ENCODE data around the gene SCNN1A. TPM values are rescaled to one million over a fixed set of nuclear protein-coding genes. Genes with fewer than 3 reads are reported as not detected.

SCNN1A gene
- total RNA-seq, 1 experiment from 2014 or later = 111 TPM

- Histone ChIP-seq H3K18ac (ENCODE audit: insufficient read length, low read depth, low read length) (peak overlapping the region; percentile 80), H3K14ac (ENCODE audit: insufficient read depth, low read length) (peak overlapping the region; percentile 86), H2BK20ac (ENCODE audit: low read depth, low read length, poor library complexity, severe bottlenecking) (no peak overlapping the region), H3K4ac (ENCODE audit: low read depth, low read length) (no peak overlapping the region; the same call in 1 of the 2 replicates), H3K79me1 (ENCODE audit: insufficient read depth, low read depth, low read length, poor library complexity, severe bottlenecking) (no peaks in the 10 kb centered on the region), H3K27ac (ENCODE audit: insufficient read length, low read depth, low read length) (peak overlapping the region; percentile 88), H2BK5ac (ENCODE audit: insufficient read length, low read length) (peak overlapping the region; percentile 15), H3K9me3 (ENCODE audit: control insufficient read depth, low read depth, low read length) (no peaks in the 10 kb centered on the region), H3K4me2 (ENCODE audit: insufficient read depth, insufficient read length, low read length) (peak overlapping the region; percentile 41), H3K4me1 (ENCODE audit: insufficient read depth, low read length) (peaks cover 32% of the 10 kb centered on the region), H4K5ac (ENCODE audit: insufficient read length, low read depth, low read length) (no peak overlapping the region), H3K23me2 (ENCODE audit: insufficient read length, low read depth, low read length, poor library complexity, severe bottlenecking) (peaks cover 23% of the 10 kb centered on the region), H4K91ac (ENCODE audit: insufficient read length, low read depth, low read length) (peak overlapping the region; percentile 33), H2AK5ac (ENCODE audit: insufficient read length, low read length) (no peak overlapping the region), H3K79me2 (ENCODE audit: insufficient read depth, low read length) (peaks cover 31% of the 10 kb centered on the region; the same call in 1 of the 2 replicates), H2AFZ (ENCODE audit: low read length) (no peak overlapping the region), H2BK120ac (ENCODE audit: low read depth, low read length, poor library complexity, severe bottlenecking) (no peak overlapping the region), H4K20me1 (ENCODE audit: control insufficient read depth, insufficient read depth, insufficient read length) (no peaks in the 10 kb centered on the region), H3K9ac (ENCODE audit: extremely low read depth, insufficient read length, low read length) (peak overlapping the region; percentile 50), H3T11ph (ENCODE audit: low read length) (no peak overlapping the region), H3K23ac (ENCODE audit: insufficient read length, low read depth, low read length) (no peak overlapping the region), H3K56ac (ENCODE audit: insufficient read length, low read depth, low read length) (no peak overlapping the region), H2BK15ac (ENCODE audit: low read depth, low read length) (no peak overlapping the region), H3K27me3 (ENCODE audit: insufficient read depth, low read length) (no peaks in the 10 kb centered on the region), H2BK12ac (ENCODE audit: insufficient read length, low read depth, low read length) (no peak overlapping the region), H4K8ac (replicated peaks; ENCODE audit: insufficient read length, low read depth, low read length) (no peak overlapping the region)
- H3K27me3 Mint-ChIP-seq (ENCODE audit: low read depth) = no peaks in the 10 kb centered on the region; the same call in 1 of the 2 replicates
- H3K27ac Mint-ChIP-seq = no peak overlapping the region; a peak in 5 of 7 replicates
- H3K36me3 Mint-ChIP-seq (ENCODE audit: insufficient read depth in 1 of 3, low read depth in 3 of 3) = peaks cover 23 to 41% (median 37%) of the 10 kb centered on the region in 3 experiments; a peak in 6 of 7 replicates
- H3K4me3 Mint-ChIP-seq = peak overlapping the region in 1 of 2 experiments; percentile 76
- DNase-seq = peak; percentile 99
- peaks cover 21 to 26% of the 10 kb centered on the region in 2 experiments for H3K4me1 Mint-ChIP-seq
- no CpG with 5 or more reads among the region's 12 CpGs for WGBS (ENCODE audit: extremely low coverage, insufficient read length, low lambda C conversion rate)
- TF ChIP-seq, protein P1, sequence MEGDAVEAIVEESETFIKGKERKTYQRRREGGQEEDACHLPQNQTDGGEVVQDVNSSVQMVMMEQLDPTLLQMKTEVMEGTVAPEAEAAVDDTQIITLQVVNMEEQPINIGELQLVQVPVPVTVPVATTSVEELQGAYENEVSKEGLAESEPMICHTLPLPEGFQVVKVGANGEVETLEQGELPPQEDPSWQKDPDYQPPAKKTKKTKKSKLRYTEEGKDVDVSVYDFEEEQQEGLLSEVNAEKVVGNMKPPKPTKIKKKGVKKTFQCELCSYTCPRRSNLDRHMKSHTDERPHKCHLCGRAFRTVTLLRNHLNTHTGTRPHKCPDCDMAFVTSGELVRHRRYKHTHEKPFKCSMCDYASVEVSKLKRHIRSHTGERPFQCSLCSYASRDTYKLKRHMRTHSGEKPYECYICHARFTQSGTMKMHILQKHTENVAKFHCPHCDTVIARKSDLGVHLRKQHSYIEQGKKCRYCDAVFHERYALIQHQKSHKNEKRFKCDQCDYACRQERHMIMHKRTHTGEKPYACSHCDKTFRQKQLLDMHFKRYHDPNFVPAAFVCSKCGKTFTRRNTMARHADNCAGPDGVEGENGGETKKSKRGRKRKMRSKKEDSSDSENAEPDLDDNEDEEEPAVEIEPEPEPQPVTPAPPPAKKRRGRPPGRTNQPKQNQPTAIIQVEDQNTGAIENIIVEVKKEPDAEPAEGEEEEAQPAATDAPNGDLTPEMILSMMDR (conservative IDR thresholded peaks at IDR 0.05) = no peak
- H3K9me3 Mint-ChIP-seq = no peaks in the 10 kb centered on the region
Measured at GRCh38 chr12:6336079-6336888, 39.1 kb downstream of the SCNN1A start.

Data from H9 (cell line).